AG09309 (cell line): ENCODE results near the gene UCK2.
A peak's percentile ranks its signal among the peaks of the same experiment; 100 is the strongest.

Experiments used
- DNase-seq: peaks from one replicate; pipeline ENCODE4 v3.0.0-alpha.2; 2010; ENCODE audit warnings: low read depth
- H3K4me3 ChIP-seq: 2 replicates; pipeline ENCODE4 v1.5.1; 2011; ENCODE audit warnings: mild to moderate bottlenecking, low read depth, low read length, moderate library complexity; ENCODE audit not compliant: control insufficient read depth
- CTCF ChIP-seq: IDR thresholded peaks from 2 replicates; pipeline ENCODE4 v1.5.1; 2011; ENCODE audit warnings: mild to moderate bottlenecking, low read depth, low read length, inconsistent platforms; ENCODE audit not compliant: insufficient read depth, control insufficient read depth; ENCODE audit errors: missing control alignments

Gene UCK2

GRCh38 chr1:165924117-165924516, 96.7 kb downstream of the UCK2 start:
- no peak for DNase-seq
- TF ChIP-seq CTCF, result no peak
- H3K4me3 ChIP-seq, result no peak overlapping the region

GRCh38 chr1:165925498-165926079, 98.2 kb downstream of the UCK2 start:
- no peak for TF ChIP-seq CTCF

GRCh38 chr1:165927169-165927568, 99.8 kb downstream of the UCK2 start:
- no peak for DNase-seq
- H3K4me3 ChIP-seq, result no peak overlapping the region
- TF ChIP-seq CTCF, result no peak

More at GRCh38 chr1:165925498-165926079, 98.2 kb downstream of the UCK2 start:
- no peak for DNase-seq
- H3K4me3 ChIP-seq, result no peak overlapping the region

GRCh38 chr1:165928075-165928731, 100.8 kb downstream of the UCK2 start:
- peak; percentile 80 for TF ChIP-seq CTCF
- no peak overlapping the region for H3K4me3 ChIP-seq
- DNase-seq, result no peak

GRCh38 chr1:165930961-165931360, 103.5 kb downstream of the UCK2 start:
- TF ChIP-seq CTCF, result no peak
- H3K4me3 ChIP-seq, result no peak overlapping the region
- DNase-seq, result no peak

GRCh38 chr1:165933446-165934170, 106.2 kb downstream of the UCK2 start:
- DNase-seq, result no peak
- H3K4me3 ChIP-seq, result no peak overlapping the region
- no peak for TF ChIP-seq CTCF
